HG03066 (cell line): Measurements from ENCODE around the gene MSRB1.

Source experiments
- ATAC-seq: cut with Tn5 transposase; IDR thresholded peaks from one replicate; pipeline ENCODE4 v1.9.1; 2021; ENCODE audit warnings: low read depth; ENCODE audit not compliant: unreplicated experiment

The MSRB1 gene

DNA sequence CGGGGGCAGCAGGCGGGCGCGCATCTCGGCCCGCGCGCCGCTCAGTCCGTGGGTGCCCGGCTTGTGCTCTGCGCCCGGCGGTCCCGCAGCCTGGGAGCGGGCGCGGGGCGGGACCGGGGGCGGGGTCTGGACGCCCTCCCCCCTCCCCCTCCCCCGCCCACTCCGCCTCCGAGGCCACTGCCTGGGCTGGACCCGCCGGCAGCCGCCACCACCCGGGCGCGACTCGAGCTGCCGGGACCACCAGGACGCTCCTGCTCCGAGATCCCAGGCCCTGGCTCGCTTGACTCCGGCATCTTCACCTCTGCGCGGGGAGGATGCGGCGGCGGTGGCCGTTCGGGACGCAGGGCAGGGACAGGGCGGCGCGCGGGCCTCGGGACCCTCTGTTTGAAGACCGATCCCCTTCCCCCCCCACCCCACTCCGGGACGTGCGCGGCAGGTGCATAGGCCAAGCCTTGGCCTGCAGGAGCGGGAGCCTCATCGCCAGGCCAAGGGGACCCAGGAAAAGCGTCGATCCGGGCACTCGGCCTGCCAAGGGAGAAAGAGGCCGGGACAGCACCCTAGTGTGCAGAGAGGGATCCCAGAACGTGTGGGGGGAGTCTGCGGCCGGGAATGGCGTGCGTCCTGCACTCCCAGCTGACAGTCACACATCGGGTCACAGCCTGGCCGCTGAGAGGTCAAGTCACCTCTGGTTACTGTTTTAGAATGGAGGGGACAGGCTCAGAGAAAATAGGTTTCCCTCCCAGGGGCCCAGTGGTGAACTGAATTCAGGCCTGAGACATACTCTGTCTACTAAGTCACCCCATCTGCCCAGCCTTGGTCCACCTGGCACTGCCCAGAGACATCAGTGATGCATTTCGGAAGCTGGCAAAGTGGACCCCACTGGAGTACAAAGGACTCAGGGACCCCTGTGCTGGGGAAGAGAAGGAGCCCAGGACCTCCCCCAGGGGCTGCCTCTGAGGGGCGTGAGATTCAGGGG is 24.4 kb downstream of the MSRB1 start, which contains the start of gene HS3ST6:
TSS of gene HS3ST6 (minus strand) at position 65 of the 976 bp plus-strand sequence. CDS start 92 bp downstream, outside the sequence.
- ATAC-seq, result no peak

- no peak for ATAC-seq
Measured at GRCh38 chr16:1917665-1918350, 25.2 kb downstream of the MSRB1 start.

DNA sequence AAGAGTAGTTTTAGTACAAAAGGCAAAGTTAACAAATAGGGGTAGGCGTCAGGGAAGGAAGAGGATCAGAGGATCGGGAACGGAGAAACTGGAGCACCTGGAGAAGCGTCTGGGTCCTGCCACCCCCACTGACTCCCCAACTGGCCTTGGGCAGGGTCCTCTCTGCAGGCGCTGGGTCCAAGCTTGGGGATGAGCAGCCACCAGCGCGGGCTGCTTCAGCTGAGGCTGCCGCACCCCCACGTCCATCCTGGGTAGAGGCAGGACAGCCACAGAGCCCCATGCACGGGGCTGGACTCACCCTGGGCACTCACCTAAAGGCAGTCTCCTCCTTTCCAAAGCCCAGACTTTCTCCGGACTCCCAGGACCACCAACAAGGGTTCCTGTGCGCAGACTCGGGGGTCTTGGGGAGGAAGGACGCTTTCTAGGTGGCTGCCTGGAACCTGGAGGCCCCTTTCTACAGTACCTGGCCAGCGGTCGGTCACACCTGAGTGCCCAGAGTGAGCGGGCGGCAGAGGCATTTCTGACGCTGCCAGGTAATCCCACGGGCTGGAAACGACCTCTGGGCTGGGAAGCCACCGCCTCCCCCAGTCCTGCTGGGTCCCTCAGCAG is 25.8 kb downstream of the MSRB1 start:
- no peak for ATAC-seq

- no peak for ATAC-seq
Measured at GRCh38 chr16:1916640-1916990, 26.4 kb downstream of the MSRB1 start.

DNA sequence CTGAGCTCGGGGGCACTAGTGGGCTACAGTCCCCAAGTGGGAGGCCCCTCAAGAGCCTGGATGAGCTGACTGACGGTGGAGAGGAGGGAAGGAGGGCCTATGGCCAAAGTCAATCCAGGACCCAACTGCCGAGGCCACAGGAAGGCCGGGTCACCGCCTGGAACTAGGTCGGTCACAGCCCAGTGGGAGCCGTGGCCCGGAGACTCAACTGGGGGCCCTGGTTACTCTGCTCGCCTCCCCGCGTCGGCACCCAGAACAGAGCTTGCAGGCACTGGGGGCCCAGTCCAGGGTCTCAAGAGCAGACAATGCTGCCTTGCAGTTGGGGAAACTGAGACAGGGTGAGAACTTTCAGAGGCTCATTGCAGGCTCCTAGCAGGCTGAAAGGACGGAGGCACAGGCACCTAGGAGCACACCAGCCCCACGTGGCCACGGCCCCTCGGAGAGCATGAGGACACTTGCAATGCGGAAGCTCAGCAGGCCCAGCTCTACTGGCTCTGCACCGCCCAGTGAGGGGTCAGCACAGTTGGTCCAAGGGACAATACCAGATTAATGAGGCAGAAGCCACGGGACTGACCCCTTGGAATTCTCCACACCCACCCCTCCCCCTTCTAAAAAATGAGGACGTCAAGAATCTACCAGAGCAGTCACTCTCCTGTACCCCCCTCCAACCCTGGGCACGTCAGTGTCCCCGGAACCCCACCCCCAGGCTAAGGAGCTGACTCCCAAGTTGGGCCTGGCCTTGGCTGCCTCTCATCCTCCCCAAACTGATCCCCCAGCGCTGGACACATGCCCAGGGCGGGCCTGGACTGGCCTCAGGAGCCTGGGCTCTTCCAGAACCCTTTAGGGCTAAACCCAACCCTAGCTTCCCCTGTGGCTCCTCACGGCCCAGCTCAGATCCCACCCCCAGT is 27.0 kb downstream of the MSRB1 start:
- no peak for ATAC-seq

DNA sequence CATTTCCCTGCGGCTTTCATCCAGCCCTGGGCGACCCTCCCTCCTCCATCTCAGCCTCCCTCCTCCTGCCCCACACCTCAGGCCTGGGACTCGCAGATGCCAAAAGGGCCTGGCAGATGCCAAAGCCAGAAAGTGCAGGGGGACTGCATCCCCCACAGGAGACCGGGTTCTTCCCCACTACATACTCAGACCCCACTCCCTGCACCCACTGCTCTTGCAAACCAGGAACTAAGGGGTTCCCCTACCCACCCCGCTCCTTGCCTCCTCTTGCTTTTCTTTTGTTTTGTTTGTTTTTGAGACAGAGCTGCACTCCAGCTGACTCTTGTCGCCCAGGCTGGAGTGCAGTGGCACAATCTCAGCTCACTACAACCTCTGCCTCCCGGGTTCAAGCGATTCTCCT is 28.0 kb downstream of the MSRB1 start:
- no peak for ATAC-seq

GRCh38 chr16:1914084-1914608 is 28.9 kb downstream of the MSRB1 start:
- no peak for ATAC-seq

DNA sequence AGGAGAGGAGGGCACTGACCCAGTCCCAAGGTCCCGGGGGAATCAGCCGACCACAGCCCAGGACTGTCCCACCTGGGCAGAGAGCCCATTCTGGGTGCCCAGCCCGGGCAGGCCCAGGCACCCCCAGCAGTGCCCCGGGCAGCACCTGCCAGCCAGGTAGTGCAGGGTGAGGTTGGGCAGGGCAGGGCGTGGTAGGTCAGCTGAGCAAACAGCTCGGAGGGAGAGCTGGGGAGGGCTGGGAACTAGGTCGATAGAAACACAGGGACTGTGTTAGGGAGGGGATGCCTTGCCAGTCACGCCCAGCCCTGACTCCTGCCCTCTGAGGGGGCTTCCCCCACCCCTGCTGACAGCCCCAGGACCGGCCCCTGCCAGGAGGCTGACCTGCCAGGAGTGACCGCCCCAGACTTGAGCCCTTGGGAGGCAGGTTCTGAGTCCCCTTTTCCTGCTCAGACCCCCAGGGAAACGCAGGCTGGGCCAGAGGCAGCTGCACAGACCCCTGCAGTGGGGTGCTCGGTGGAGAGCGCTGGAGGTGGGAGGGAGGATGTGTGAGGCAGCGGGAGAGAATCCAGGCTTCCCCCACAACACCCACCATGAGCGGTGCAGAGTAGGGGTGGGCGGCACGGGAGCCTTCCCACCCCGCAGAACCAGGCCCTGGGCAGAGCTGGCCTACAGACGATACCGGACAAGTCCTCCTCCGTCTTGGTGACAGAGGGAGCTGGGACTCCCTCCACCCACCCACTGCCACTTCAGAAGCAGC is 29.5 kb downstream of the MSRB1 start:
- no peak for ATAC-seq

GRCh38 chr16:1912215-1912543 is 30.8 kb downstream of the MSRB1 start:
- no peak for ATAC-seq

DNA sequence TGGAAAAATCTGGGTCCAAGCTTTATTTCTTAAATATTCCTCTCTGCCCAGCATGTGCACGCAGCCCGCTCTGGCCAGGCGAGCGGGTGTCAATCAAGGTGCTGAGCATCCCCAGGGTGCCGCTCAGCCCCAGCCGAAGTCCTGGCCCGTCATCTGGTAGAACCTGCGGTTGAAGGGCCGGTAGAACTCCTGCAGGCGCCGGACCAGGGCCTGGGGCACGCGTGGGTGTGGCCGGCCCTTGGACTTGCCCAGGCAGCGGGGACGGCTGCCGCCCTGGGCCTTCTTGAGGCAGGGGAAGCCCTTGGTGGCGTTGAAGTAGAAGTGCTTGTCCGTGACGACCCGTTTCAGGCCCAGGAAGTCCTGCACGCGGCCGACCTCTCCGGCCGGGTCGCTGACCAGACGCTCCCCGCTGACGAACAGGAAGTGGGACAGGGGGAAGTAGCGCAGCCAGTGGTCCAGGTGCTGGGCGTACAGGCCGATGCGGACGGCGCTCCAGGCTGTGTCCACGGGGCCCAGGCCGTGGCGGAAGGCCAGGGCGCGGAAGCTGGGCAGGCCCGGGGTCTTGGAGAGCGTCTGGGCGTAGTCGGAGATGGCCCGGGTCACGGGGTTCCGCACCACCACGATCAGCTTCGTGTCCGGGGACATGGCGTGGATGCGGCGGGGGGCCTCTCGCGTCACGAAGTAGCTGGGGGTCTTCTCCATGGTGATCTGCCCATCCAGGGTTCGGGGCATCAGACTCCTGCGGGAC is 31.4 kb downstream of the MSRB1 start:
- ATAC-seq, result no peak

- ATAC-seq, result no peak
Measured at GRCh38 chr16:1909561-1910231, 33.3 kb downstream of the MSRB1 start.

DNA sequence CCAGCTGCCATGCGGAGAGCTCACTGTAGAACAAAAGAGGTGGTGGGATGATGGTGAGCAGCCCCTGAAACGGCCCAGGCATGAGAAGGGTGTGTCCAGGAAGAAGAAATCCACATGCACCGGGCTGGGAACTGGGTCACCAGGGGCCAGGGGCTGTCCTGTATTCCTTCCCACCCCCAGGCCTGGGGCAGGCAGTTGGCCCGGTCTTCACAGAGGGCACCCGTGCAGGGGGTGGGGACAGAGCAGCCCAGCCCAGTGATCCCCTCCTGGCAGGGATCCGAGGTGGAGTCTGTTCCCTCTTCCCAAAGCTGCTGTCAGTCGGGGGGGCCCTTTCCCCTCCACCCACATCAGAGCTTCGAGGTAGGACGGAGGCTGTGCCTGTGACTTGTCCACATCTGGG is 34.0 kb downstream of the MSRB1 start:
- ATAC-seq, result no peak

GRCh38 chr16:1908184-1908583 is 34.8 kb downstream of the MSRB1 start:
- no peak for ATAC-seq

DNA sequence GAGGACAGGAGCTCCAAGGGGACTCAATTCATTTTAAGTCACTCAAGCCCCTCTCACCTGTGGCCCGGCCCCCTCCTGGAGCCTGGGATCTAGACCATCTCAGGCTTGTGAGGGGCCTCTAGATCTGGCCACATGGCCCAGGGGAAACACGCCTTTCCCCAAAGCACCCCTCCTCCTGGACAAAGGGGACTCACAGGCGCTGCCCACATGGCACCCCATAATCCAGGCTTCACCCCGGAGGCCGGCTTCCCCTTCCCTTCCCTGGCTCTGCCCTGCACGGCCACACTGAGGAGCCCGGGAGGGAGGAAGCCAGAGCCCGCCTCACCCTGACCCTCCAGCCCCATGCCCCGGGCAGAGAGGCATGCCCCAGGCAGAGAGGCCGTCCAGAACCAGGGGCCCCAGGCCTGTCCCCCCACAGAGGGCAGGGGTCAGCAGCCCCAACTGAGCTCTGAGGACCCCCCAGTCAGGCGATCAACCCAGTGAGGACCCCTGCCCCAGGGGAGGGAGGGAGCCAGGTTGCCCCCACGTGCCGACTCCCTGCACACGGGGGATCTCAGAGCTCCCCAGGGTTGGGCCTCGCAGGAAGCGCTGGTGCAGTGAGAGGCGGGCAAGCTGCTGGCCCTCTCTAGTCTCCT is 35.7 kb downstream of the MSRB1 start:
- no peak for ATAC-seq

- no peak for ATAC-seq
Measured at GRCh38 chr16:1906846-1907165, 36.2 kb downstream of the MSRB1 start.

DNA sequence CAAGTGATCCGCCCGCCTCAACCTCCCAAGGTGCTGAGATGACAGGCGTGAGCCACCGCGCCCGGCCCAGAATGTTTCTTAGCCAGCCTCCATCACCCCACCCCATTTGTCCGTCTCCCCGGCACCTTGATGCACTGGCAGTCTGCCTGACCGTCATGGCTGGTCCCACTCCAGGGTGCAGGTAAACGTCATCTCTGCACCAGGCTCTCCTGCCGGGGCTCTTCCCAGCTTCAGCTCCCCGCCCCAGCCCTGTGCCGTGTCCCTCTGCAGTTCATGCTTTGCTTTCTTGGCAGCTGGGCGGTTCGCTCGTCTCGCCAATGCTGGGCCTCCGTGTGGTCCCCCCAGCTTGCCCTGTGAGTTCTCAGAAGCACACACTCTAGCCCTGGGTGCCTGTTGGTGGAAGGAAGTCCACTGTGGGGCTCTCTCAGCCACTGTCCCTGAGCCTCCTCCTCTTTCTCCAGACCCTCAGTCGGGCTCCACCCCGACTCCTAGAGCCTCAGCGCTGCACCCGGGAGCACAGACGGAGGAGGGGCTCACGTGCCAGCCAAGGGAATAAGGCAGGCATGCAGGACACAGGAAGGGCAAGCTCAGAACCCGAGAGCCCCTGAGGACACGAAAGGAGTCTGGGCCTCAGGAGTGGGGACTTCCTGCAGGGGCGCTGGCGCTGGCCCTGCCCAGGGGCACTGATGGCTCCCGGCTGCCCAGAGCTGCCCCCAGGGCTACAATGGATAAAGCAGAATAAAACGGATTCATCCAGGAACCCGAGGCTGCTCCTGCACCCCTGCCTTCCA is 36.7 kb downstream of the MSRB1 start:
- no peak for ATAC-seq
